ENCODE measurements around the gene COL24A1. TPM values are rescaled to one million over a fixed set of nuclear protein-coding genes. Genes with fewer than 3 reads are reported as not detected.

COL24A1 gene
- total RNA-seq, 4 donors from 2014 or later: 1.2 to 4.7 (median 3.3) TPM

DNA sequence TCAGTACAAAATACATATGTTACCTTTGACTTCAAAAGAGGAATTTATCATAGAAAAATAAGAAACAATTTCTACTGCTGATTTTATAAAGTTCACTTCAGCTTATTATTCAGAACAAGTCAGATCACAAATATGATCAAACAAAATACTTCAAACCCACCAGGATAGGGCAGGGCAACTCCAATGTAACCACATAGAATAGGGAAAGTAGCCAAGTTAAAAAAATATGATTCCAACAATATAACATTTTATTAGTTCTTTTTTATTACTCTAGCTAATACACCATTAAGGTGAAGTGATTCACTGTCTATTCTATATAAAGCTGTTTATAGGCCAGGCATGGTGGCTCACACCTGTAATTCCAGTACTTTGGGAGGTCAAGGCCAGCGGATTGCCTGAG is 393.8 kb downstream of the COL24A1 start:
- Histone ChIP-seq H3K27ac (no peak overlapping the region), H3K36me3 (no peaks in the 10 kb centered on the region), H3K9me3 (no peaks in the 10 kb centered on the region), H3K27me3 (no peaks in the 10 kb centered on the region), H3K4me1 (no peaks in the 10 kb centered on the region), H3K4me3 (no peak overlapping the region)
- TF ChIP-seq EP300 (IDR thresholded peaks at IDR 0.05): no peak
- TF ChIP-seq, protein P1, sequence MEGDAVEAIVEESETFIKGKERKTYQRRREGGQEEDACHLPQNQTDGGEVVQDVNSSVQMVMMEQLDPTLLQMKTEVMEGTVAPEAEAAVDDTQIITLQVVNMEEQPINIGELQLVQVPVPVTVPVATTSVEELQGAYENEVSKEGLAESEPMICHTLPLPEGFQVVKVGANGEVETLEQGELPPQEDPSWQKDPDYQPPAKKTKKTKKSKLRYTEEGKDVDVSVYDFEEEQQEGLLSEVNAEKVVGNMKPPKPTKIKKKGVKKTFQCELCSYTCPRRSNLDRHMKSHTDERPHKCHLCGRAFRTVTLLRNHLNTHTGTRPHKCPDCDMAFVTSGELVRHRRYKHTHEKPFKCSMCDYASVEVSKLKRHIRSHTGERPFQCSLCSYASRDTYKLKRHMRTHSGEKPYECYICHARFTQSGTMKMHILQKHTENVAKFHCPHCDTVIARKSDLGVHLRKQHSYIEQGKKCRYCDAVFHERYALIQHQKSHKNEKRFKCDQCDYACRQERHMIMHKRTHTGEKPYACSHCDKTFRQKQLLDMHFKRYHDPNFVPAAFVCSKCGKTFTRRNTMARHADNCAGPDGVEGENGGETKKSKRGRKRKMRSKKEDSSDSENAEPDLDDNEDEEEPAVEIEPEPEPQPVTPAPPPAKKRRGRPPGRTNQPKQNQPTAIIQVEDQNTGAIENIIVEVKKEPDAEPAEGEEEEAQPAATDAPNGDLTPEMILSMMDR (IDR thresholded peaks at IDR 0.05): no peak
- TF ChIP-seq POLR2A (IDR thresholded peaks at IDR 0.05): no peak
- TF ChIP-seq POLR2AphosphoS5 (IDR thresholded peaks at IDR 0.05): no peak
- WGBS, 2 donors (ENCODE audit: low coverage in 1 of 2): 100% methylated on average over 1 of the region's 1 CpG; no CpG with 5 or more reads in 1 of the 2 donors
- no peak for ATAC-seq

DNA sequence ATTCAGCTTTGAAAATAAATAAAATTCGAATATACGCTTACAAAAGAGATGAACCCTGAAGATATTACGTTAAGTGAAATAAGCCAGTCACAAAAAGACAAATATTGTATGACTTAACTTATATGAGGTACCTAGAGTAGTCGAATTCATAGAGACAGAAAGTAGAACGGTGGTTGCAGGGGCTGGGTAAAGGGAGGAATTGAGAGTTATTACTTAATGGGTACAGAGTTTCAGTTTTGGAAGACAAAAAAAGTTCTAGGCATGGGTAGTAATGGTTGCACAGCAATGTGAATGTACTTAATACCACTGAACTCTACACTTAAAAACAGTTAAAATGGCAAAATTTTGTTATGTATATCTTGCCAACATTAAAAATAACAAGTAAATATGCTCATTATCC is 399.7 kb downstream of the COL24A1 start:
- Histone ChIP-seq H3K27ac (no peak overlapping the region), H3K9me3 (peaks cover 0 to 7% (median 0%) of the 10 kb centered on the region in 3 donors), H3K4me3 (no peak overlapping the region), H3K27me3 (no peaks in the 10 kb centered on the region), H3K36me3 (no peaks in the 10 kb centered on the region), H3K4me1 (no peaks in the 10 kb centered on the region)
- no peak for TF ChIP-seq EP300 (IDR thresholded peaks at IDR 0.05)
- TF ChIP-seq, protein P1 (IDR thresholded peaks at IDR 0.05): no peak
- TF ChIP-seq POLR2AphosphoS5 (IDR thresholded peaks at IDR 0.05): no peak
- no peak for TF ChIP-seq POLR2A (IDR thresholded peaks at IDR 0.05)
- 83 to 85% methylated on average over 5 of the region's 5 CpGs for WGBS, 2 donors (ENCODE audit: low coverage in 1 of 2)
- no peak for ATAC-seq

DNA sequence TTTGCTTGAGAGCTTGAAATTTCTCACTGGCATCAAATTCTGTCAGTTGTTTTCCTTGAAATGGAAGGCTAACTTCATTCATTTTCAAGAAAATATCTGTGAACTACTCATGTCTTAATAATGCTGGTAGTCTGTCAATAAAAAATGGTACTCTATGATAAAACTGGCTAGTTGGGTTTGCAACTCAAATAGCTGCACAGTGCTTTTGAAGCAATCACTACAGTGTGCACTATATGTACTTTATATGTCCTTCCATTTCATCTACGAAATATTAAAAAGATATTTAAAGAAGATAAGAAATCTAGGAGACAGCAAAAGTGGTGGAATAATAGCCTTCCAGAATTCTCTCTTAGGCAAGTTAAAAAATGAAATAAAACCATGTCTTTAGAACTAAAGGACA is 408.5 kb downstream of the COL24A1 start:
- Histone ChIP-seq H3K9me3 (no peaks in the 10 kb centered on the region), H3K36me3 (no peaks in the 10 kb centered on the region), H3K27me3 (no peaks in the 10 kb centered on the region), H3K4me1 (no peaks in the 10 kb centered on the region), H3K27ac (no peak overlapping the region), H3K4me3 (no peak overlapping the region)
- 0% methylated on average over 1 of the region's 1 CpG for WGBS, 2 donors (ENCODE audit: low coverage in 1 of 2)
- ATAC-seq: no peak
- TF ChIP-seq POLR2AphosphoS5 (IDR thresholded peaks at IDR 0.05): no peak
- TF ChIP-seq, protein P1 (IDR thresholded peaks at IDR 0.05): no peak
- no peak for TF ChIP-seq POLR2A (IDR thresholded peaks at IDR 0.05)
- TF ChIP-seq EP300 (IDR thresholded peaks at IDR 0.05): no peak

DNA sequence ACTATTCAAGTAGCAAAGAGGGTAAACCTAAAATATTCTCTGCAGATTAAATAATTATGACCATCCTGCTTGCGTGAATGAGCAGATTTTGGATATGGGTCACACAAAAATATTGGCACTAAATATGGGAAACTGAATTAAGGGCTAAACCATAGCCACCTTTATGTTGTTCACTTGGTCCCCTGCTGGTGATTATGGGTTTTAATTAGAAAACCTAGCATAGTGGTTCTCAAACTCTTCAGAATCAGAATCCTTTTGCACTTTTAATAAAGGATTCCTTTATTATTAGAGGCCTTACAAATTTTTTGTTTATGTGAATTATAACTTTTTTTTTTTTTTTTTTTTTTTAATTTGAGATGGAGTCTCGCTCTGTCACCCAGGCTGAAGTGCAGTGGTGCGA is 409.8 kb downstream of the COL24A1 start:
- TF ChIP-seq EP300 (IDR thresholded peaks at IDR 0.05) (no peak), POLR2A (IDR thresholded peaks at IDR 0.05) (no peak), POLR2AphosphoS5 (IDR thresholded peaks at IDR 0.05) (no peak)
- TF ChIP-seq, protein P1 (IDR thresholded peaks at IDR 0.05): no peak
- 71 to 100% methylated on average over 1 of the region's 3 CpGs for WGBS, 2 donors (ENCODE audit: low coverage in 1 of 2)
- H3K4me3 ChIP-seq: no peak overlapping the region
- H3K9me3 ChIP-seq: no peaks in the 10 kb centered on the region
- no peak overlapping the region for H3K27ac ChIP-seq
- H3K36me3 ChIP-seq: no peaks in the 10 kb centered on the region
- no peak for ATAC-seq
- no peaks in the 10 kb centered on the region for H3K27me3 ChIP-seq
- H3K4me1 ChIP-seq: no peaks in the 10 kb centered on the region

DNA sequence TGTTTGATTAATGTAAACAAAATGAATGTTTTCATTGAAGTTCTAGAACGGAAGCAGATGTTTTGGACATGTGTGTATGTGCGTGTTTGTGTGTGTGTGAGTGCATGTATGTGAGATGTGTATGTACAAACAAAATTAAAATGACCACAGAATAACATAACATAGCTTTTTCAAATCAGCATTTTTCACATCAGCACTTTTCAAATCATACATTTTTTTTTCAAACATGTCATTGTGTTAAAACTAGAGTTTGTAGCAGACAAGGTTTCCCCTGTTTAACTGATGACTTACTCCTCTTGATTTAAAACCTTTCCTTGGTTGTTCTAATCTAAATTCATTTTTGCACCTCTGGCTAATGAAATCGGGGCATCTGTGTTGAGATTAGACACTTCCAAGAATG is 412.8 kb downstream of the COL24A1 start:
- H3K27me3 ChIP-seq: no peaks in the 10 kb centered on the region
- TF ChIP-seq EP300 (IDR thresholded peaks at IDR 0.05): no peak
- TF ChIP-seq, protein P1 (IDR thresholded peaks at IDR 0.05): no peak
- no peak for TF ChIP-seq POLR2A (IDR thresholded peaks at IDR 0.05)
- no peak for TF ChIP-seq POLR2AphosphoS5 (IDR thresholded peaks at IDR 0.05)
- 70 to 87% methylated on average over 2 to 3 of the region's 3 CpGs for WGBS, 2 donors (ENCODE audit: low coverage in 1 of 2)
- no peaks in the 10 kb centered on the region for H3K4me1 ChIP-seq
- H3K4me3 ChIP-seq: no peak overlapping the region
- no peaks in the 10 kb centered on the region for H3K36me3 ChIP-seq
- no peaks in the 10 kb centered on the region for H3K9me3 ChIP-seq
- no peak overlapping the region for H3K27ac ChIP-seq
- no peak for ATAC-seq
